SU-DHL-6 (cell line): ENCODE results near the gene CCDC15.

Experiments used
- H2AFZ ChIP-seq: fragments of 200-600 bp; sonication (generic); 2 replicates; pipeline ENCODE4 v1.6.1; 2014; ENCODE audit warnings: low read depth, mild to moderate bottlenecking, moderate library complexity, mixed read lengths, antibody characterized with exemption, low read length; ENCODE audit not compliant: severe bottlenecking
- H3F3A ChIP-seq: fragments of 200-600 bp; shearing (Covaris generic); 2 replicates; pipeline ENCODE4 v1.6.0; 2016; ENCODE audit warnings: antibody characterized with exemption, mild to moderate bottlenecking; ENCODE audit not compliant: insufficient read depth
- H3K27ac ChIP-seq: fragments of 200-600 bp; sonication (generic); 2 replicates; pipeline ENCODE4 v1.5.1; 2016; ENCODE audit warnings: low read depth, mild to moderate bottlenecking, low read length, moderate library complexity, mixed read lengths
- H3K27me3 ChIP-seq: fragments of 200-600 bp; sonication (generic), shearing (Covaris generic); 2 replicates; pipeline ENCODE4 v1.6.0; 2014; ENCODE audit warnings: mild to moderate bottlenecking, low read length
- H3K36me3 ChIP-seq: fragments of 200-600 bp; sonication (generic); 2 replicates; pipeline ENCODE4 v1.6.1; 2014; ENCODE audit warnings: mild to moderate bottlenecking, low read length, mixed read lengths
- H3K4me2 ChIP-seq: fragments of 300-600, 200-600 bp; shearing (Covaris generic), sonication (generic); 2 replicates; pipeline ENCODE4 v1.6.0; 2014; ENCODE audit warnings: low read length, low read depth, mild to moderate bottlenecking; ENCODE audit not compliant: poor library complexity, severe bottlenecking
- H3K4me3 ChIP-seq: fragments of 200-600 bp; sonication (generic); 2 replicates; pipeline ENCODE4 v1.5.1; 2014; ENCODE audit warnings: antibody characterized with exemption, low read length, mild to moderate bottlenecking, mixed read lengths; ENCODE audit not compliant: insufficient read depth, poor library complexity, severe bottlenecking
- H3K79me2 ChIP-seq: fragments of 200-600 bp; sonication (generic); 2 replicates; pipeline ENCODE4 v1.6.1; 2014; ENCODE audit warnings: mild to moderate bottlenecking, low read length, moderate library complexity; ENCODE audit not compliant: insufficient read depth
- H3K9ac ChIP-seq: fragments of 200-600 bp; sonication (generic); 2 replicates; pipeline ENCODE4 v1.7.0; 2014; ENCODE audit warnings: mild to moderate bottlenecking, low read length
- H3K9me2 ChIP-seq: fragments of 200-600 bp; sonication (generic); replicated peaks from 2 replicates; pipeline ENCODE4 v1.6.1; 2014; ENCODE audit warnings: low read length; ENCODE audit not compliant: insufficient read depth
- H3K9me3 ChIP-seq: fragments of 200-600 bp; sonication (generic); 2 replicates; pipeline ENCODE4 v1.6.1; 2014; ENCODE audit warnings: low read length, mixed read lengths; ENCODE audit not compliant: insufficient read depth
- H4K20me1 ChIP-seq: fragments of 200-600 bp; sonication (generic); 2 replicates; pipeline ENCODE4 v1.6.1; 2014; ENCODE audit warnings: low read depth, mild to moderate bottlenecking, antibody characterized with exemption, low read length, moderate library complexity, mixed read lengths
- CTCF ChIP-seq: fragments of 200-600 bp; sonication (generic); IDR thresholded peaks from one replicate; pipeline ENCODE4 v1.5.1; 2017; ENCODE audit warnings: antibody characterized with exemption, mild to moderate bottlenecking, low read length, moderate library complexity; ENCODE audit not compliant: insufficient read depth, poor library complexity, severe bottlenecking
- EZH2phosphoT487 ChIP-seq: fragments of 200-600 bp; sonication (generic), shearing (Covaris generic); conservative IDR thresholded peaks from 2 replicates; pipeline ENCODE4 v1.6.1; 2018; ENCODE audit warnings: mild to moderate bottlenecking, antibody characterized with exemption, low read length, moderate library complexity, mixed read lengths

Gene CCDC15

GRCh38 chr11:125069008-125069407 is 115.0 kb downstream of the CCDC15 start:
- no peaks in the 10 kb centered on the region for H3K79me2 ChIP-seq
- no peak for TF ChIP-seq EZH2phosphoT487
- TF ChIP-seq CTCF, result no peak
- H3K4me3 ChIP-seq, result no peak overlapping the region
- H3K9me2 ChIP-seq, result no peaks in the 10 kb centered on the region
- H3K36me3 ChIP-seq, result no peaks in the 10 kb centered on the region
- H4K20me1 ChIP-seq, result no peaks in the 10 kb centered on the region
- H2AFZ ChIP-seq, result no peak overlapping the region
- no peak overlapping the region for H3K9ac ChIP-seq
- no peak overlapping the region for H3K4me2 ChIP-seq
- no peaks in the 10 kb centered on the region for H3K27me3 ChIP-seq
- H3F3A ChIP-seq, result no peaks in the 10 kb centered on the region
- H3K9me3 ChIP-seq, result no peaks in the 10 kb centered on the region
- no peak overlapping the region for H3K27ac ChIP-seq

GRCh38 chr11:125069796-125070195 is 115.8 kb downstream of the CCDC15 start:
- Histone ChIP-seq H4K20me1 (no peaks in the 10 kb centered on the region), H3K4me2 (no peak overlapping the region), H3K9me3 (no peaks in the 10 kb centered on the region), H3K9me2 (no peaks in the 10 kb centered on the region), H3K9ac (no peak overlapping the region), H3K79me2 (no peaks in the 10 kb centered on the region), H3F3A (no peaks in the 10 kb centered on the region), H3K36me3 (no peaks in the 10 kb centered on the region), H3K27me3 (no peaks in the 10 kb centered on the region), H3K27ac (no peak overlapping the region), H2AFZ (no peak overlapping the region), H3K4me3 (no peak overlapping the region)
- TF ChIP-seq EZH2phosphoT487 (no peak), CTCF (no peak)

- H3K27ac ChIP-seq, result no peak overlapping the region
Observed at GRCh38 chr11:125070699-125071254, 116.8 kb downstream of the CCDC15 start.

More at GRCh38 chr11:125070699-125071254, 116.8 kb downstream of the CCDC15 start:
- Histone ChIP-seq H3F3A (no peaks in the 10 kb centered on the region), H3K4me2 (no peak overlapping the region), H3K9ac (no peak overlapping the region), H3K27me3 (no peaks in the 10 kb centered on the region), H3K9me2 (no peaks in the 10 kb centered on the region), H3K36me3 (no peaks in the 10 kb centered on the region), H4K20me1 (no peaks in the 10 kb centered on the region), H2AFZ (no peak overlapping the region), H3K9me3 (no peaks in the 10 kb centered on the region), H3K79me2 (no peaks in the 10 kb centered on the region), H3K4me3 (no peak overlapping the region)
- TF ChIP-seq EZH2phosphoT487 (no peak), CTCF (no peak)
